Smooth muscle cell (in vitro differentiated cells): Measurements from ENCODE around the gene SLC66A2. TPM values are rescaled to one million over a fixed set of nuclear protein-coding genes. Genes with fewer than 3 reads are reported as not detected.

Experiments used
- DNase-seq: peaks from one replicate; lab custom pipeline; 2025; ENCODE audit not compliant: unreplicated experiment; lab: John Stamatoyannopoulos, UW
- H2AFZ ChIP-seq: fragments of 200-600 bp; sonication (generic); 2 replicates; pipeline ENCODE4 v1.6.0; 2016; ENCODE audit warnings: antibody characterized with exemption, low read depth, mild to moderate bottlenecking
- H3F3A ChIP-seq: fragments of 200-600 bp; sonication (generic); 2 replicates; pipeline ENCODE4 v1.6.0; 2017; ENCODE audit warnings: antibody characterized with exemption, low read depth
- H3K27ac ChIP-seq: fragments of 200-600 bp; sonication (generic); 2 replicates; pipeline ENCODE4 v1.5.1; 2016; ENCODE audit warnings: low read depth, mild to moderate bottlenecking
- H3K27me3 ChIP-seq: fragments of 200-600 bp; sonication (generic); 2 replicates; pipeline ENCODE4 v1.6.1; 2016; ENCODE audit warnings: low read depth, mild to moderate bottlenecking
- H3K36me3 ChIP-seq: fragments of 200-600 bp; sonication (generic); 2 replicates; pipeline ENCODE4 v1.5.1; 2016; ENCODE audit warnings: low read depth
- H3K4me1 ChIP-seq: fragments of 200-600 bp; sonication (generic); 2 replicates; pipeline ENCODE4 v1.5.1; 2016; ENCODE audit warnings: low read depth
- H3K4me2 ChIP-seq: fragments of 200-600 bp; sonication (generic); 2 replicates; pipeline ENCODE4 v1.6.0; 2016; ENCODE audit warnings: mild to moderate bottlenecking
- H3K4me3 ChIP-seq: fragments of 200-600 bp; sonication (generic); 2 replicates; pipeline ENCODE4 v1.5.1; 2016; ENCODE audit warnings: mild to moderate bottlenecking
- H3K79me2 ChIP-seq: fragments of 200-600 bp; sonication (generic); 2 replicates; pipeline ENCODE4 v1.6.0; 2016; ENCODE audit warnings: low read depth, mild to moderate bottlenecking
- H3K9ac ChIP-seq: fragments of 200-600 bp; sonication (generic); 2 replicates; pipeline ENCODE4 v1.6.0; 2016; ENCODE audit warnings: low read depth
- H3K9me3 ChIP-seq: fragments of 200-600 bp; sonication (generic); replicated peaks from 2 replicates; pipeline ENCODE4 v1.5.1; 2016; ENCODE audit warnings: low read depth
- H4K20me1 ChIP-seq: fragments of 200-600 bp; sonication (generic); 2 replicates; pipeline ENCODE4 v1.6.0; 2016; ENCODE audit warnings: low read depth
- CTCF ChIP-seq: fragments of 200-600 bp; sonication (generic); IDR thresholded peaks from 2 replicates; pipeline ENCODE4 v1.5.1; 2017; ENCODE audit warnings: borderline replicate concordance, mild to moderate bottlenecking, antibody characterized with exemption; ENCODE audit not compliant: insufficient read depth, poor library complexity, severe bottlenecking
- WGBS: methylation state at CpG from one replicate; pipeline ENCODE4 v1.1.7; 2016; ENCODE audit warnings: low lambda C conversion rate; 5-methylcytosine and 5-hydroxymethylcytosine counted together
- polyA plus RNA-seq: library from polyadenylated mRNA; unstranded; fragments of >200 nt; fragmentation: Nextera tagmentation; extraction: Ambion mirVana; gene quantifications from 2 replicates; pipeline ENCODE4 v1.2.1, GENCODE V29; 2016
- total RNA-seq: library from RNA; depleted of rRNA; stranded (reverse); fragments of >200 nt; gene quantifications from 2 replicates; pipeline ENCODE4 v1.2.3, GENCODE V29; 2014

SLC66A2 gene
- total and polyA plus RNA-seq, 2 experiments from 2014 or later, result 23.6 to 37.9 TPM

- no peaks in the 10 kb centered on the region for H3K27me3 ChIP-seq
- no peak for DNase-seq
- H3K4me2 ChIP-seq, result peak overlapping the region; percentile 96
- peaks cover 41% of the 10 kb centered on the region for H3K79me2 ChIP-seq
- H4K20me1 ChIP-seq, result peaks cover 36% of the 10 kb centered on the region
- peak overlapping the region; percentile 89 for H3K4me3 ChIP-seq
- 72% methylated on average over 14 of the region's 14 CpGs for WGBS
- no peak for TF ChIP-seq CTCF
- peak overlapping the region; percentile 82 for H2AFZ ChIP-seq
- H3K36me3 ChIP-seq, result no peaks in the 10 kb centered on the region
- peak overlapping the region; percentile 81 for H3K9ac ChIP-seq
- peaks cover 10% of the 10 kb centered on the region for H3K4me1 ChIP-seq
- H3K27ac ChIP-seq, result peak overlapping the region; percentile 82
- peaks cover 5% of the 10 kb centered on the region for H3F3A ChIP-seq
- H3K9me3 ChIP-seq, result no peaks in the 10 kb centered on the region
Observed at GRCh38 chr18:79989195-79989497, 37.7 kb upstream of the SLC66A2 start.

GRCh38 chr18:79988451-79989194 is 37.2 kb upstream of the SLC66A2 start, which contains the start of gene TXNL4A:
Gene TXNL4A, minus strand, starts transcription at chr18:79988563. Its CDS starts 171 bp downstream, at chr18:79988392.
- Histone ChIP-seq H3K4me3 (peak within 1 kb of the TSS; percentile 89), H3K4me2 (peak within 1 kb of the TSS; percentile 96), H3K9ac (peak within 1 kb of the TSS; percentile 81), H4K20me1 (peaks cover 41% of the 10 kb centered on the region), H3K79me2 (peaks cover 46% of the 10 kb centered on the region), H2AFZ (peak within 1 kb of the TSS; percentile 82), H3F3A (peaks cover 5% of the 10 kb centered on the region), H3K27me3 (no peaks in the 10 kb centered on the region), H3K36me3 (no peaks in the 10 kb centered on the region), H3K9me3 (no peaks in the 10 kb centered on the region), H3K27ac (peak within 1 kb of the TSS; percentile 82), H3K4me1 (peaks cover 10% of the 10 kb centered on the region)
- TF ChIP-seq CTCF, result no peak
- WGBS, result 1% methylated on average over 58 of the region's 71 CpGs
- DNase-seq, result peak; percentile 60

- DNase-seq, result peak; percentile 45
- Histone ChIP-seq H3K36me3 (no peaks in the 10 kb centered on the region), H2AFZ (peak overlapping the region; percentile 82), H3K4me3 (peak overlapping the region; percentile 89), H3K9ac (peak overlapping the region; percentile 81), H3K4me1 (peaks cover 10% of the 10 kb centered on the region), H3K9me3 (no peaks in the 10 kb centered on the region), H3K79me2 (peaks cover 52% of the 10 kb centered on the region), H4K20me1 (peaks cover 47% of the 10 kb centered on the region), H3K27me3 (no peaks in the 10 kb centered on the region), H3K27ac (peak overlapping the region; percentile 82), H3F3A (peaks cover 5% of the 10 kb centered on the region), H3K4me2 (peak overlapping the region; percentile 96)
- TF ChIP-seq CTCF, result no peak
- WGBS, result under 1% methylated on average over 46 of the region's 48 CpGs
Observed at GRCh38 chr18:79988071-79988450, 36.6 kb upstream of the SLC66A2 start.

GRCh38 chr18:79987566-79987965 is 36.1 kb upstream of the SLC66A2 start:
- Histone ChIP-seq H3K36me3 (no peaks in the 10 kb centered on the region), H3K4me1 (peaks cover 10% of the 10 kb centered on the region), H3K9me3 (no peaks in the 10 kb centered on the region), H3K9ac (peak overlapping the region; percentile 81), H4K20me1 (peaks cover 52% of the 10 kb centered on the region), H3F3A (peaks cover 5% of the 10 kb centered on the region), H3K4me3 (peak overlapping the region; percentile 89), H3K27ac (peak overlapping the region; percentile 82), H3K79me2 (peaks cover 57% of the 10 kb centered on the region), H3K27me3 (no peaks in the 10 kb centered on the region), H3K4me2 (peak overlapping the region; percentile 96), H2AFZ (peak overlapping the region; percentile 82)
- DNase-seq, result no peak
- TF ChIP-seq CTCF, result no peak
- WGBS, result 0% methylated on average over 6 of the region's 6 CpGs
